GM10266 (cell line): ENCODE data around the gene MT1G.
"Not testable (repeated sequence)": the region's sequence is repeated elsewhere in the genome, so short reads cannot be mapped to it uniquely, and the experiment has no call there.

Experiments
- DNase-seq: peaks from one replicate; pipeline ENCODE4 v3.0.0; 2012; ENCODE audit errors: extremely low spot score
- CTCF ChIP-seq: IDR thresholded peaks from 2 replicates; pipeline ENCODE4 v1.5.1; 2012; ENCODE audit warnings: mild to moderate bottlenecking, low read depth; ENCODE audit not compliant: control insufficient read depth, insufficient read depth; ENCODE audit errors: missing control alignments

Gene MT1G

GRCh38 chr16:56628486-56629350, 39.1 kb downstream of the MT1G start:
- DNase-seq = no peak

GRCh38 chr16:56626685-56627084, 41.2 kb downstream of the MT1G start:
- DNase-seq = no peak

More at GRCh38 chr16:56628486-56629350, 39.1 kb downstream of the MT1G start:
- TF ChIP-seq CTCF = no peak

GRCh38 chr16:56625943-56626654, 41.8 kb downstream of the MT1G start:
- no peak for DNase-seq
- TF ChIP-seq CTCF = no peak

More at GRCh38 chr16:56626685-56627084, 41.2 kb downstream of the MT1G start:
- no peak for TF ChIP-seq CTCF

- TF ChIP-seq CTCF = no peak
- no peak for DNase-seq
Measured at GRCh38 chr16:56625140-56625942, 42.5 kb downstream of the MT1G start, which contains the start of gene MT1E. MT1E (plus strand) TSS chr16:56625781; CDS start chr16:56625852, 71 bp downstream.

GRCh38 chr16:56623637-56624036, 44.2 kb downstream of the MT1G start:
- no peak for DNase-seq
- no peak for TF ChIP-seq CTCF

- DNase-seq = not testable (repeated sequence)
Measured at GRCh38 chr16:56623184-56623583, 44.7 kb downstream of the MT1G start.

- DNase-seq = not testable (repeated sequence)
Measured at GRCh38 chr16:56621665-56622445, 46.0 kb downstream of the MT1G start.
